ENCODE measurements around the gene SORT1.

DNA sequence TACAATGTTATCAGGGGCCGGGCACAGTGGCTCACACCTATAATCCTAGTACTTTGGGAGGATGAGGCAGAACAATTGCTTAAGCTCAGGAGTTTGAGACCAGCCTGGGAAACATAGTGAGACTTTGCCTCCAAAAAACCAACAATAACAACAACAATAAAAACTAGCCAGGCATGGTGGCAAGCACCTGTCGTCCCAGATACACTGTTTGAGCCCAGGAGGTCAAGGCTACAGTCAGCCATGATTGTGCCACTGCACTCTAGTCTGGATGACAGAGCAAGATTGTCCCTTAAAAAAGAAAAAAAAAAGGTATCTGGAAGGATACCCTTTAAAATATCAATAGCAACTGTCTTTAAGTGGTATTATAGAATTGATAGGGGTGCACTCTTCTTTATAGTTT is 16.1 kb downstream of the SORT1 start:
- no peak for TF ChIP-seq CTCF (conservative IDR thresholded peaks at IDR 0.05; ENCODE audit: low read depth, low read length)
- no peak for TF ChIP-seq EZH2phosphoT487 (IDR thresholded peaks at IDR 0.05; ENCODE audit: borderline replicate concordance, low read length)
